Activated T-helper 9 cell treated with anti-CD3 and anti-CD28 coated beads, Interleukin-2, amount 50 U/mL, for 16 hours (primary cell): ENCODE data around the gene FLT4.

Source experiments
- DNase-seq: peaks from one replicate; pipeline ENCODE4 v3.0.0-alpha.2; 2020; ENCODE audit warnings: low read depth

FLT4 gene

DNA sequence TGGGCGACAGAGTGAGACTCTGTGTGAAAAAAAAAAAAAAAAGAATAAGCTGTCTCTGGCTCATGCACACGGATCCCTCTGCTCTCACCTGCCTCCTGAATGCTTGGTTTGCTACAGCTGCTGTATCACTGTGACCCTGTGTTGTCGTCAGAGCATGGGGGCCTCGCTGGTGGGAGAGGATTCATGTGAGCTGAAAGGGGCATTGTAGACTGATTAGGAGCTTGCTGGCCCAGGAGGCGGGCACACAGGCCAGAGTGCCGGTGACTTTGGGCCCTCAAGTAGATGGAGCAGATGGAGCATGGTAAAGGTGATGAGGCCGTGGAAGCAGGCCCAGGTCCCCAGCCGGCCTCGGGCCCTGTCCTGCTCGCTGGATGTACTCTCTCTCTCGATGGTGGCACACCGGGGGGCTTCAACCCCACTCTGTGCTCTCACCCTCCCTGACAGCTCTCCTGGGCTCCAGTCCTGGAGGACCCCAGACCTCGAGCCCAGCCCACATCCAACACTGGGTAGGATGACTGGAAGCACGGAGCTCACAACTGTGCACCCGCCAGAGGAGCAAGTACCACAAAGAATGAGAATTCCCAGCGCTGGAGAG lies 7.1 kb downstream of the FLT4 start:
- DNase-seq = no peak

GRCh38 chr5:180641566-180641900 lies 7.9 kb downstream of the FLT4 start:
- DNase-seq = no peak

- DNase-seq = no peak
These were observed 8.4 kb downstream of the FLT4 start for GRCh38 chr5:180640861-180641565.

GRCh38 chr5:180640611-180640860 lies 8.9 kb downstream of the FLT4 start:
- no peak for DNase-seq

DNA sequence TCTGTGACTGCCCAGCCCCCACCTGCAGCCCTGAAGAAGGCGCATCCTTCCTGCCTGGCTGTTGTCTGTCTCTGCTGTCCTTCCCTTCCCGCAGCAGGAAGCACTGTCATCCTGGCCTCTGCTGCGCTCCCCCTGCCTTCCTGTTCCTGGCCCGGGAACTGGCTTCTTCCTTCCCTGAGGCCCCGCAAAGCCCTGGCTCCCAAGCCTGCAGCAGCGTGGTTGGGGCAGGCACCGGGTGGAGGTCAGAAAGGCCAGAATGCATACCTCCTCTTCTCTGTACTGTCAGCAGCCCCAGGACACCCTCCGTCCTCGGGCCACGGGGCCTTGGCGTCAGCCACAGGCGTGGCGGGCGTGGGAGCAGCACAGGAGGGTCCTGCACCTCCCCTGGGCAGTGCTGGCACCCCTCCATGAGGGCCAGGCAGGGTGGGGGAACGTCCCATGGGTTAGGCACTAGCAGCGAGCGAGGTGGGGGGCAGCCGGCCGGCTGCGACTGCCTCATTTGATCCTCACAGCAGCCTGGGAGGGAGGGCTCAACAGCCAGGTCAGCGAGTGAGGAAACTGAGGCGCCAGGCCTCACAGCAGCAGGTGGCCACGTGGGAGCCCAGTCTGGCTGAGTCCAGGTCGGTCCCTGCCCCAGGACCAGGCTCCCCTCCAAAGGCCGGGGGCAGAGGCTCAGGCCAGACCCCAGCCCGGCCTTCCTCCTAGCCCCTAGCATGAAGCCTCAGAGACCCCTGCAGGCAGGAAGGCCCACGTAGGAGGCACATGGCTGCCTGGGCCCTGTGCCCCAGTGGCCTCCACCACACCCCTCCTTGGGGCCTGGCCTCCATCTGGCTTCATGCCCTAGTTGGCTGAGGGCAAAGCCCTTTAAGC lies 9.4 kb downstream of the FLT4 start:
- no peak for DNase-seq

DNA sequence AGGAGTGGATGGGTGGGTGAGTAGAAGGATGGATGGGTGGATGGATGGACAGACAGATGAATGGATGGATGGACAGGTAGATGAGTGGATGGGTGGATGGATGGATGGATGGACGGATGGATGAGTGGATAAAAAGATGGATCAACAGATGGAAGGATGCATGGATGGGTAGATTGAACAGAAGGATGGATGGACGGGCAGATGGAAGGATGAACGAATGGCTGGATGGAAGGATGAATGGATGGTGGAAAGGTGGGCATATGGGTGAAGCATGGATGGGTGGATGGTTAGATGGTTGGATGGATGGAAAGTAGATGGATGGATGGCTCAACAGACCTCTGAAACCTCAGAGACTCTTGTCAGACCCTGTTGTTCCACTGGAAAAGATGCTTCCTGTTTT lies 10.1 kb downstream of the FLT4 start:
- no peak for DNase-seq

GRCh38 chr5:180637962-180638680 lies 11.3 kb downstream of the FLT4 start:
- no peak for DNase-seq

DNA sequence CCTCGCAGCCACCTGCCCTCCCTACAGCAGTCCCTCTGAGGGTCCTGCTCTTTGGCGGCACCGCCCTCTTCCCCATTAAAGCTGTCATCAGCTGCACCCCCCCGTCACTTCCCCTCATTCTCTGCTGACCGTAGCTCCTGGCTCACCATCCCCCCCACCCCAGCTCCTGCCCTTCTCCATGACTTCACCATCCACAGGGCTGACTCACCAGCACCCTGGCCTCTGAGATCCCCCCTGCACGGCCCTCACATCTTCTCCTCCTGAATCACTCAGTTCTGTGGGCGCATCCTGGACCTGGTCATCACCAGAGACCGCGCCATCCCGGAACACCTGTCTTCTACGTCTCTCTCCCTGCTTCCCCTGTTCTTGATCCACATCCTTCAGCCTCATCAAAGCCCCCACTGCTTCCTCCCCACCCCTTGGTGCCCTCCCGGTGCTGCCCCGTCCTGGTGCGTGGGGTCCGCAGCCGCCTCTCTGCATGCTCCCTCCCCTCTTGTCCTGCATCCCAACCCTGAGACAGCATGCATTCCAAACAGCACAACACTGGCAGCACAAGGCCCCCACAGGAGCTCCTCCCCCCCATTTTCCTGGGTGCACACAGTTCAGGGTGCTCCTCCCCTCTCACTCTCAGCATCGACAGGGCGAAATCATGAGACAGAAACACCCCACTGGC lies 12.9 kb downstream of the FLT4 start:
- no peak for DNase-seq

DNA sequence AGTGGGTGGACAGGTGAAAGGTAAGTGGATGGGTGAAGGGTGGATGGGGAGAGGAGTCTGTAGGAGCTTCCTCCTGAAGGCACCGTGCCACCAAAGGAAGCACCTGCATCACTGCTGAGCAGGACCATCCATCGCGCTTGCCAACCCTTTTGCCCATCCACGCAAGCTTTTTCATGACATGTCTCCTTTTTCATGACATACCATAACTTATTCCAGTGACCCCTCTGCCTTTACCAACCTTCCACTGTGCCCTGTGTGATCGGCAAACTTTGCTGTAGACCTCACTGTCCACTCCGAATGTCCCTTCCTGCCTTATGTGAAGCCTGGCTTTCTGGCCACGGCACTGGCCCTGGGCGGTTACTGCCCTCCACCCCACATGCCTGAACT lies 13.4 kb downstream of the FLT4 start:
- no peak for DNase-seq

DNA sequence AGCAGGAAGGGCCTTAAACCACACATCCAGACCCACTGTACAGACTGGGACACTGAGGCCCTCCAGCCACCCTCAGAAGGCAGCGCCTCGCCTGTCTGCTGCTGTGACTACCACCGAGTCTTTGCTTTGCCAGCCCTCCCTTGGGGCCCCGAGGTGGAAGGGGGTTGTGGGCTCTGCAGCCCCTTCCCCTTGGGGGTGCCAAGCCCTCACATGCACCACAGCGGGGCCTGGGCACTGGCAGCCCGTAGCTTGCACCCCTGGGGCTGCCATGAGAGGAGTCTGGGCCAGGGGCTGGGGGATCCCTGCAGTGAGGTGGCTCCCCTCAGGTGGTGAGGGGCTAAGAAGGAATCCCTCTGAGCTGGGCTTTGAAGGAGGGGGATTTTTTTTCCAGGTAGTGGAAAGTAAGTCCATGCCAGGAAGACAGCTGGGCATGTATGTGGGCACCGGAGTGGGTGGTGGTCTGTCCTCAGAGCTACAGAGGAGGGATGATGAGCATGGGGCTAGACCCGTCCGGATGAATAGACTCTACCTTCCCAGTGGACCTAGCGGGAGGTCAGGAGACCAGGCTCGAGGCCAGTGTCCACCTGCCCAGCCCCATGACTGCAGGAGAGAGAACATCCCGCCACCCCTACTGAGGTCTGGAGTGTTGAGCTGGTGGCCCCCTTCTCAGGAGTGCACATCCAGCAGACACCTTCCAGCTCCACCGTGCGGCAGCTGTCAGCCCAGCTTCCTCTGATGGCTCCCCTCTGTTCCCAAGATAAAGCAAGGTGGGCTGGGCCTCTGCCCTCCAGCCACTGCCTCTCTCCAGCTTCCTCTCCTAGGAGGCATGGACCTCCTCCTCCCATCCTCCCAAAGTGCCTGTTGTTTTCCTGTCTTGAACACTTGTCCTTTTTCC lies 15.9 kb downstream of the FLT4 start:
- DNase-seq = no peak

GRCh38 chr5:180632768-180633167 lies 16.6 kb downstream of the FLT4 start:
- DNase-seq = no peak

DNA sequence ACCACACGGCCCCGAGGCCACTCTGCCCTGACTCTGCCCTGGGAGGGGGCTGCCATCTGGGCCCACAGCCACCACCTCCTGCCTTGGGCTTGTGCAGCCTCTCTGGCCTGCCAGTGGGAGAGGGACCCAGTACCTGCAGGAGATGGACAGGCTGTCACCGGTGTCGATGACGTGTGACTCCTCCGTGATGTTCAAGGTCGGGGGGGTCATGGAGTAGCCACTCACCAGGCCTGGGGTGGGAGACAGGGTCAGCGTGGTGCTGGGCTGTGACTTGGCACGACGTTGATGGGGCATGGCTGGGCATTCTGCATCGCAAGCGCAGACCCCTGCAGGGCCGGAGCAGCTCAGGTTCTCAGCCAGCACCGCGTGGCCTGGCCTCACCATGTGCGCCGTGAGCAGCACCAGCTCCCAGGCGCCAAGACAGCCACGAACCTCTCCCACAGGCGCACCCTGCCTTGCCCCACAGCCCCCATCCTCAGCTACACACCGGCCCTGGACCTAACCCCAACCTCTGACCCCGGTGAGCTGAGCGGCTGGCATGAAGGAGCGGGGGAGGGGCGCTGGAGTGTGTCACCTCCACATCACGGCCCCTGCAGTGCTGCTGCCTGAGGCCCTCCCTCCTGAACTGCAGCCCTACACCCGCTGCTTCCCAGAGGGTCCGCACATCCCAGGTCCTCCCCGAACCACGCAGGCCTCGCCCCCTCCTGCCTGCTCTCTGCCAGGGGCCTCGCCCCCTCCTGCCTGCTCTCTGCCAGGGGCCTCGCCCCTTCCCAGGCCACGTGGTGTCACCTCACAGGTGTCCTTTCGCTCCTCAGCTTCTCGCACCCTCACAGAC lies 17.6 kb downstream of the FLT4 start:
- no peak for DNase-seq

DNA sequence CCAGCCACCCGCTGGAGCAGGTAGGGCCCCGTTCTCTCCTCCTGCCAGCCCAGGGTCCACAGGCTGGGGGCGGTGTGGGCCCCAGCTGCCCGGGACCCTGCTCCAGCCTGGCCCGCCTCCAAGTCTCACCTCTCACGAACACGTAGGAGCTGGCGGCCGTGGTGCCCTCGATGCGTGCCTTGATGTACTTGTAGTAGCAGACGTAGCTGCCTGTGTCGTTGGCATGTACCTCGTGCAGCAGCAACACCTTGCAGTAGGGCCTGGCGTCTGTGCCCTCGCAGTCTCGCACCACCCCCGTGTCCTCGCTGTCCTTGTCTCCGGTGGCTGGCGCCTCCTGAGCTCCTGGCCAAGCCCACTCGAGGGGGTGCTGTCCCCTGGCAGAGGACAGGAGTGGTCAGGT lies 19.0 kb downstream of the FLT4 start:
- DNase-seq = no peak

- no peak for DNase-seq
These were observed 19.5 kb downstream of the FLT4 start for GRCh38 chr5:180629831-180630382.

GRCh38 chr5:180628827-180629750 lies 20.3 kb downstream of the FLT4 start:
- DNase-seq = no peak

DNA sequence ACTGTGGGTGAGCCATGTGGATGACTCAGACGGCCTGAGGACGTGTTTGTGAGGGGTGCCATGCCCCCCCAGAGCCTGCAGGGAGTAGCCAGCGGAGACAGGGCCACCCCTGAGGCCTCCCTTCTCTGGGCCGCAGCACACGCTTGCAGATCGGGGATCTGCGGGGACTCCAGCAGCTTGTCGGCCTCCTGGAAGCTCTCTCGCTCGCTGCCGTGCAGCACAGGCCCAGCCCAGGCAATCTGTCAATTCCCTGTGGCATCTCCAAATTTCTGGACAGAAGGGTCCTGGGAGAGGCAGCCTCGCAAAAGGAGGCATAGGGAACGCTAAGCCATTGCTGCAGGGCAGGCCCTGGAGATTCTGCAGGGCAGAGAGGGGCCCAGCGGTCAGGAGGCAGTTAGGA lies 21.2 kb downstream of the FLT4 start:
- DNase-seq = no peak

GRCh38 chr5:180627386-180628120 lies 21.8 kb downstream of the FLT4 start:
- DNase-seq = no peak

DNA sequence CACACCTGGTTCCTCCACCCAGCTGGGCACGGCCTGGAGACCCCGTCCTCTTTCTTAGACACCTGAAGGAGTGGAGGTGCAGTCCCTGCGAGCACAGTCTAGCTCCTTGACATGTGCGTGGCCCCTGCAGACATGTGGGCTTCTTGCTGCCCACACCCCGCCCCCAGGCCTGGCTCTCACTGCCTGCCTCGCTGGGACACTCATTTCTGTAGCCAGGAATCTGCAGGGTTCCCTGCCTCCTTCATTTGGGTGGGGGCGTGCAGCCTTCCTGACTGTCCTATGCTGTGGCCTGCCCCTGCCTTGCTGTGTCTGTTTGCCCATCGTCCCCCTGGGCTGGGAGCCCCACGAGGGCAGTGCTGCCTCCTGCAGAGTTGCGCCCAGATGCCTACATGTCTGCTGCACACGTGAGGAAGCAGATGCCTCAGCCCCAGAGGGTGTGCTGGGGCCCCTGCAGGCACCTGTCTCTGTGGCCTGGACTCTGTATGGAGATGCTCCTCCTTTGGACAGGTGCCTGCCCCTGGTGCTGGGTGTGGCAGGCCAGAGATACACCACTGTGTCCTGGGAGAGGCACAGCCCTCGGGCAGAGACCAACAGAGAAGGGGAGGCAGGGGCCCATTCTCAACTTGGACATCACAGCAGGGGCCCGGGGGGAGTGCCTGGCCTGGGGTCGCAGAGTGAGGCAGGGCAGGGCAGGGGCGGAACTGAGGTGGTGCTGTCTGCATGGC lies 22.6 kb downstream of the FLT4 start:
- no peak for DNase-seq
